GM12875 (cell line): ENCODE measurements around the gene BTBD3.

ENCODE experiments used
- H3K4me3 ChIP-seq: one replicate; pipeline ENCODE4 v1.5.1; 2011; ENCODE audit warnings: low read depth, low read length, control low read depth
- CTCF ChIP-seq: IDR thresholded peaks from 2 replicates; pipeline ENCODE4 v1.5.1; 2011; ENCODE audit warnings: low read depth, mild to moderate bottlenecking, control low read depth, inconsistent platforms, low read length, moderate library complexity, borderline replicate concordance; ENCODE audit not compliant: insufficient read depth

The BTBD3 gene

GRCh38 chr20:11941593-11942246 is 24.0 kb downstream of the BTBD3 start:
- no peak overlapping the region for H3K4me3 ChIP-seq
- no peak for TF ChIP-seq CTCF

GRCh38 chr20:11943778-11944177 is 26.1 kb downstream of the BTBD3 start:
- no peak overlapping the region for H3K4me3 ChIP-seq
- no peak for TF ChIP-seq CTCF

GRCh38 chr20:11948806-11949205 is 31.1 kb downstream of the BTBD3 start:
- no peak for TF ChIP-seq CTCF
- H3K4me3 ChIP-seq, result no peak overlapping the region

- TF ChIP-seq CTCF, result no peak
- H3K4me3 ChIP-seq, result no peak overlapping the region
These were observed 32.0 kb downstream of the BTBD3 start for GRCh38 chr20:11949711-11950110.

- no peak overlapping the region for H3K4me3 ChIP-seq
- TF ChIP-seq CTCF, result no peak
These were observed 34.0 kb downstream of the BTBD3 start for GRCh38 chr20:11951696-11952095.

- H3K4me3 ChIP-seq, result no peak overlapping the region
- TF ChIP-seq CTCF, result no peak
These were observed 34.9 kb downstream of the BTBD3 start for GRCh38 chr20:11952639-11953038.

GRCh38 chr20:11957911-11958310 is 40.2 kb downstream of the BTBD3 start:
- no peak for TF ChIP-seq CTCF
- no peak overlapping the region for H3K4me3 ChIP-seq
